K562 (cell line): ENCODE measurements around the gene EGR1. TPM values are rescaled to one million over a fixed set of nuclear protein-coding genes. Genes with fewer than 3 reads are reported as not detected.
A peak's percentile ranks its signal among the peaks of the same experiment; 100 is the strongest.

ENCODE experiments used
- ATF7 ChIP-seq: fragments of 450-650 bp; IDR thresholded peaks from 2 replicates; pipeline ENCODE4 v1.7.1; 2014; ENCODE audit warnings: mild to moderate bottlenecking, moderate library complexity
- CHD1 ChIP-seq: fragments of 200-600 bp; sonication (generic); IDR thresholded peaks from one replicate; pipeline ENCODE4 v1.6.1; 2012; ENCODE audit warnings: mild to moderate bottlenecking, moderate library complexity, low read length, inconsistent platforms
- DNMT1 ChIP-seq: fragments of 450-650 bp; IDR thresholded peaks from 2 replicates; pipeline ENCODE4 v1.6.1; 2016; ENCODE audit warnings: antibody characterized with exemption, mild to moderate bottlenecking
- FOXK2 ChIP-seq, 2 experiments: fragments of 450-650 bp; IDR thresholded peaks in 1 of 2; conservative IDR thresholded peaks in 1 of 2; 2 replicates each; pipeline ENCODE4 v1.6.1; 2016; ENCODE audit warnings: low read depth in 2 of 2, mild to moderate bottlenecking in 1 of 2
- HMG20B ChIP-seq: fragments of 250-450 bp; sonication (Bioruptor Pico); IDR thresholded peaks from 2 replicates; pipeline ENCODE4 v1.5.0; 2021; ENCODE audit warnings: mild to moderate bottlenecking
- MED1 ChIP-seq: sonication (generic); formaldehyde crosslinking; IDR thresholded peaks from 2 replicates; pipeline ENCODE4 v1.8.1; 2023; ENCODE audit warnings: missing genetic modification reagents, borderline replicate concordance
- MYBL2 ChIP-seq, 2 experiments: fragments of 450-650 bp in 1 of 2; sonication (generic) in 1 of 2; formaldehyde crosslinking in 1 of 2; IDR thresholded peaks; 2 replicates each; pipeline versions ENCODE4 v1.6.1 to v1.8.1; 2017 to 2022; ENCODE audit warnings: borderline replicate concordance in 1 of 2, inconsistent platforms in 1 of 2, low read depth in 1 of 2, mild to moderate bottlenecking in 1 of 2, missing genetic modification reagents in 1 of 2, moderate library complexity in 1 of 2
- PHTF2 ChIP-seq: fragments of 250-450 bp; sonication (Bioruptor Pico); IDR thresholded peaks from 2 replicates; pipeline ENCODE4 v1.5.0; 2021; ENCODE audit warnings: mild to moderate bottlenecking
- PTRF ChIP-seq: fragments of 450-650 bp; IDR thresholded peaks from 2 replicates; pipeline ENCODE4 v1.6.1; 2016; ENCODE audit warnings: mild to moderate bottlenecking, missing genetic modification characterization, missing compliant biosample characterization
- TCF7 ChIP-seq: sonication (generic); IDR thresholded peaks from 2 replicates; pipeline ENCODE4 v1.6.1; 2016; ENCODE audit warnings: antibody characterized with exemption, borderline replicate concordance
- ZBTB43 ChIP-seq: sonication (generic); formaldehyde crosslinking; IDR thresholded peaks from 2 replicates; pipeline ENCODE4 v1.8.0; 2023; ENCODE audit warnings: mild to moderate bottlenecking, missing genetic modification reagents
- ZNF324 ChIP-seq: fragments of 250-450 bp; sonication (Bioruptor Pico); IDR thresholded peaks from 2 replicates; pipeline ENCODE4 v1.4.0; 2020; ENCODE audit warnings: mild to moderate bottlenecking
- ZNF717 ChIP-seq: fragments of 250-450 bp; sonication (Bioruptor Pico); IDR thresholded peaks from 2 replicates; pipeline ENCODE4 v1.5.0; 2021
- polyA plus RNA-seq, 8 experiments: library from polyadenylated mRNA; depleted of rRNA in 4 of 8; stranded (reverse) in 5 of 8; unstranded in 3 of 8; fragments of >200 nt; fragmentation: Nextera tagmentation in 2 of 8; fragmentation: Illumina TruSeq in 1 of 8; extraction: Ambion mirVana in 2 of 8; extraction: Trizol in 1 of 8; gene quantifications; 2 replicates each; pipeline versions ENCODE4 v1.2.1 to v1.2.3, GENCODE V29; 2011 to 2014; ENCODE audit warnings: inconsistent platforms in 1 of 8, missing spikeins in 1 of 8
- total RNA-seq, 7 experiments: library from RNA; depleted of rRNA in 6 of 7; stranded (reverse); fragments of >200 nt in 6 of 7; fragmentation: Illumina TruSeq in 2 of 7; extraction: Trizol in 2 of 7; gene quantifications; 2 replicates each; pipeline versions ENCODE4 v1.2.1 to v1.2.3, GENCODE V29; 2011 to 2021; ENCODE audit warnings: low replicate concordance in 1 of 7
- TF ChIP-seq, protein P1 (sequence below), 2 experiments: fragments of 450-650 bp; IDR thresholded peaks; 2 replicates each; pipeline ENCODE4 v1.6.1; 2016
- TF ChIP-seq, protein P2 (sequence below): fragments of 450-650 bp; IDR thresholded peaks from 2 replicates; pipeline ENCODE4 v1.6.1; 2016; ENCODE audit warnings: low read depth, mild to moderate bottlenecking, moderate library complexity

EGR1 gene
- total and polyA plus RNA-seq, 9 of the 15 experiments (the other 6 are each of a cell fraction or from before 2014, with no cell fraction given): 1.3 to 132 (median 21.5) TPM

- peak; percentile 95 for TF ChIP-seq CHD1
- TF ChIP-seq HMG20B: no peak
- no peak for TF ChIP-seq ZNF324
- TF ChIP-seq, protein P1, sequence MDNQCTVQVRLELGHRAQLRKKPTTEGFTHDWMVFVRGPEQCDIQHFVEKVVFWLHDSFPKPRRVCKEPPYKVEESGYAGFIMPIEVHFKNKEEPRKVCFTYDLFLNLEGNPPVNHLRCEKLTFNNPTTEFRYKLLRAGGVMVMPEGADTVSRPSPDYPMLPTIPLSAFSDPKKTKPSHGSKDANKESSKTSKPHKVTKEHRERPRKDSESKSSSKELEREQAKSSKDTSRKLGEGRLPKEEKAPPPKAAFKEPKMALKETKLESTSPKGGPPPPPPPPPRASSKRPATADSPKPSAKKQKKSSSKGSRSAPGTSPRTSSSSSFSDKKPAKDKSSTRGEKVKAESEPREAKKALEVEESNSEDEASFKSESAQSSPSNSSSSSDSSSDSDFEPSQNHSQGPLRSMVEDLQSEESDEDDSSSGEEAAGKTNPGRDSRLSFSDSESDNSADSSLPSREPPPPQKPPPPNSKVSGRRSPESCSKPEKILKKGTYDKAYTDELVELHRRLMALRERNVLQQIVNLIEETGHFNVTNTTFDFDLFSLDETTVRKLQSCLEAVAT (IDR thresholded peaks at IDR 0.05): peak; percentile 98 to 99
- TF ChIP-seq ATF7: peak; percentile 4
- TF ChIP-seq DNMT1: 0 out of 2 replicates have a peak, but pooled peaks have one; percentile 20
- no peak for TF ChIP-seq PTRF (tag)
- TF ChIP-seq TCF7: peak; percentile 17; the same call in 1 of the 2 replicates
- no peak for TF ChIP-seq FOXK2 (conservative IDR thresholded peaks at IDR 0.05 in 1 of 2, IDR thresholded peaks at IDR 0.05 in 1 of 2; ENCODE audit: low read depth in 2 of 2)
- peak; percentile 98 for TF ChIP-seq MED1 (CRISPR knock-in tag)
- no peak for TF ChIP-seq ZBTB43 (CRISPR knock-in tag)
- TF ChIP-seq PHTF2: no peak
- TF ChIP-seq ZNF717 (CRISPR knock-in tag): 0 out of 2 replicates have a peak, but pooled peaks have one; percentile 43
- no peak for TF ChIP-seq MYBL2 (IDR thresholded peaks at IDR 0.05; ENCODE audit: low read depth)
- 0 out of 2 replicates have a peak, but pooled peaks have one; percentile 55 for TF ChIP-seq MYBL2 (CRISPR knock-in tag; IDR thresholded peaks at IDR 0.05; ENCODE audit: borderline replicate concordance)
- TF ChIP-seq, protein P2, sequence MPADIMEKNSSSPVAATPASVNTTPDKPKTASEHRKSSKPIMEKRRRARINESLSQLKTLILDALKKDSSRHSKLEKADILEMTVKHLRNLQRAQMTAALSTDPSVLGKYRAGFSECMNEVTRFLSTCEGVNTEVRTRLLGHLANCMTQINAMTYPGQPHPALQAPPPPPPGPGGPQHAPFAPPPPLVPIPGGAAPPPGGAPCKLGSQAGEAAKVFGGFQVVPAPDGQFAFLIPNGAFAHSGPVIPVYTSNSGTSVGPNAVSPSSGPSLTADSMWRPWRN: no peak
- TF ChIP-seq, all 486 proteins: peak for 144
Measured at GRCh38 chr5:138465261-138466124, at the start of gene EGR1 (continued).
